Sigmoid colon (tissue), 4 donors: ENCODE results near the gene FAM241B.

ENCODE experiments used
- EP300 ChIP-seq, 4 donors: sonication (generic); formaldehyde crosslinking; IDR thresholded peaks; one replicate each; pipeline ENCODE4 v1.6.1; 2017; ENCODE audit warnings: antibody characterized with exemption in 4 of 4
- POLR2A ChIP-seq, 2 donors: fragments of 450-650 bp; IDR thresholded peaks; one replicate each; pipeline ENCODE4 v1.6.1; 2016; ENCODE audit warnings: antibody characterized with exemption in 2 of 2, mild to moderate bottlenecking in 2 of 2, moderate library complexity in 2 of 2
- POLR2AphosphoS5 ChIP-seq, 4 donors: sonication (generic); formaldehyde crosslinking; IDR thresholded peaks; one replicate each; pipeline ENCODE4 v1.6.1; 2017; ENCODE audit warnings: antibody characterized with exemption in 4 of 4
- TF ChIP-seq, protein P1 (sequence below), 4 experiments: fragments of 450-650 bp in 3 of 4; fragments of 200-600 bp in 1 of 4; IDR thresholded peaks; one replicate each; pipeline ENCODE4 v1.5.1; 2016 to 2019; ENCODE audit warnings: antibody characterized with exemption in 4 of 4, mild to moderate bottlenecking in 3 of 4, moderate library complexity in 2 of 4

DNA sequence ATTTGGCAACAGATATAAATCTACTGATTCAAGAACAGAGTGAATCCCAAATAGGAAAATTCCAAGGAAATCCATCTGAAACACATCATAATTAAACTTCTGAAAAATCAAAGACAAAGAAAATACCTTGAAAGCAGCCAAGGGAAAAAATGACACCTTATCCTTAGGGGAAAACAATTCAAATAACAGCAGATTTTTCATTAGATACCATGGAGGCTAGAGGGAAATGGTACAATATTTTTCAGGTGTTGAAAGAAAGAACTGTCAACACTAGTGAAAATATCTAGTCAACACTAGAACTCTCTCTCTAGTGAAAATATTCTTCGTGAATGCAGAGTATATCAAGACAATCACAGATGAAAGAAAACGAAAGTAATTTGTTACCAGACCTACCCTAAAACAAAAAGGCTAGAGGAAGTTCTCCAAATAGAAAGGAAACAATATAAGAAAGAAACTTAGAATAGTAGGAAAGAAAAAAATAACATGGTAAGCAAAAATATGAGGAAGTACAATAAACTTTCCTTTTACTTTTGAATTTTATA lies 5.7 kb upstream of the FAM241B start:
- TF ChIP-seq, protein P1, sequence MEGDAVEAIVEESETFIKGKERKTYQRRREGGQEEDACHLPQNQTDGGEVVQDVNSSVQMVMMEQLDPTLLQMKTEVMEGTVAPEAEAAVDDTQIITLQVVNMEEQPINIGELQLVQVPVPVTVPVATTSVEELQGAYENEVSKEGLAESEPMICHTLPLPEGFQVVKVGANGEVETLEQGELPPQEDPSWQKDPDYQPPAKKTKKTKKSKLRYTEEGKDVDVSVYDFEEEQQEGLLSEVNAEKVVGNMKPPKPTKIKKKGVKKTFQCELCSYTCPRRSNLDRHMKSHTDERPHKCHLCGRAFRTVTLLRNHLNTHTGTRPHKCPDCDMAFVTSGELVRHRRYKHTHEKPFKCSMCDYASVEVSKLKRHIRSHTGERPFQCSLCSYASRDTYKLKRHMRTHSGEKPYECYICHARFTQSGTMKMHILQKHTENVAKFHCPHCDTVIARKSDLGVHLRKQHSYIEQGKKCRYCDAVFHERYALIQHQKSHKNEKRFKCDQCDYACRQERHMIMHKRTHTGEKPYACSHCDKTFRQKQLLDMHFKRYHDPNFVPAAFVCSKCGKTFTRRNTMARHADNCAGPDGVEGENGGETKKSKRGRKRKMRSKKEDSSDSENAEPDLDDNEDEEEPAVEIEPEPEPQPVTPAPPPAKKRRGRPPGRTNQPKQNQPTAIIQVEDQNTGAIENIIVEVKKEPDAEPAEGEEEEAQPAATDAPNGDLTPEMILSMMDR (IDR thresholded peaks at IDR 0.05) = no peak
- TF ChIP-seq POLR2A (IDR thresholded peaks at IDR 0.05) = no peak
- TF ChIP-seq POLR2AphosphoS5 (IDR thresholded peaks at IDR 0.05) = no peak
- TF ChIP-seq EP300 (IDR thresholded peaks at IDR 0.05) = no peak
